ENCODE data around the gene ITPA.

The ITPA gene

GRCh38 chr20:3227936-3228749, 18.8 kb downstream of the ITPA start:
- no peak for DNase-seq (ENCODE audit: low spot score)

GRCh38 chr20:3228750-3229032, 19.4 kb downstream of the ITPA start:
- no peak for DNase-seq (ENCODE audit: low spot score)

GRCh38 chr20:3229158-3229557, 19.9 kb downstream of the ITPA start:
- no peak for DNase-seq (ENCODE audit: low spot score)

- no peak for DNase-seq (ENCODE audit: low spot score)
Measured at GRCh38 chr20:3229798-3230197, 20.5 kb downstream of the ITPA start.

GRCh38 chr20:3231116-3231515, 21.8 kb downstream of the ITPA start:
- no peak for DNase-seq (ENCODE audit: low spot score)

- no peak for DNase-seq (ENCODE audit: low spot score)
Measured at GRCh38 chr20:3231889-3232588, 22.7 kb downstream of the ITPA start.

GRCh38 chr20:3233131-3233990, 24.1 kb downstream of the ITPA start:
- no peak for DNase-seq (ENCODE audit: low spot score)

GRCh38 chr20:3233991-3234498, 24.7 kb downstream of the ITPA start:
- no peak for DNase-seq (ENCODE audit: low spot score)

- DNase-seq (ENCODE audit: low spot score) = no peak
Measured at GRCh38 chr20:3235666-3236324, 26.5 kb downstream of the ITPA start.

GRCh38 chr20:3237011-3237957, 28.0 kb downstream of the ITPA start:
- no peak for DNase-seq (ENCODE audit: low spot score)

GRCh38 chr20:3237958-3238615, 28.8 kb downstream of the ITPA start:
- no peak for DNase-seq (ENCODE audit: low spot score)

- DNase-seq (ENCODE audit: low spot score) = peak; percentile 63
Measured at GRCh38 chr20:3238616-3239025, 29.3 kb downstream of the ITPA start.

GRCh38 chr20:3239026-3239866, 29.9 kb downstream of the ITPA start, which contains the start of gene SLC4A11:
Gene SLC4A11 (minus strand): TSS chr20:3239190. CDS start chr20:3239137, 53 bp downstream.
- DNase-seq (ENCODE audit: low spot score) = peak; percentile 58

- DNase-seq (ENCODE audit: low spot score) = no peak
Measured at GRCh38 chr20:3239867-3240775, 30.8 kb downstream of the ITPA start.

- DNase-seq (ENCODE audit: low spot score) = no peak
Measured at GRCh38 chr20:3240776-3241363, 31.6 kb downstream of the ITPA start.

- no peak for DNase-seq (ENCODE audit: low spot score)
Measured at GRCh38 chr20:3242172-3242692, 32.9 kb downstream of the ITPA start.

- DNase-seq (ENCODE audit: low spot score) = no peak
Measured at GRCh38 chr20:3243718-3244358, 34.5 kb downstream of the ITPA start.

Data from germinal center (tissue), 1 donor.